GM21786 (cell line): ENCODE data around the gene PMS1.
"Not testable (repeated sequence)": the region's sequence is repeated elsewhere in the genome, so short reads cannot be mapped to it uniquely, and the experiment has no call there.

ENCODE experiments used
- ATAC-seq: cut with Tn5 transposase; IDR thresholded peaks from one replicate; pipeline ENCODE4 v1.9.1; 2021; ENCODE audit not compliant: unreplicated experiment

Gene PMS1

GRCh38 chr2:189783927-189784867 lies at the start of gene PMS1, which contains the start of gene ORMDL1:
Gene PMS1 (plus strand): TSS chr2:189784450. CDS start chr2:189791810, 7,360 bp downstream.
Gene ORMDL1 (minus strand): TSS chr2:189784339. CDS start chr2:189782595, 1,744 bp downstream.
- ATAC-seq: peak; percentile 91

DNA sequence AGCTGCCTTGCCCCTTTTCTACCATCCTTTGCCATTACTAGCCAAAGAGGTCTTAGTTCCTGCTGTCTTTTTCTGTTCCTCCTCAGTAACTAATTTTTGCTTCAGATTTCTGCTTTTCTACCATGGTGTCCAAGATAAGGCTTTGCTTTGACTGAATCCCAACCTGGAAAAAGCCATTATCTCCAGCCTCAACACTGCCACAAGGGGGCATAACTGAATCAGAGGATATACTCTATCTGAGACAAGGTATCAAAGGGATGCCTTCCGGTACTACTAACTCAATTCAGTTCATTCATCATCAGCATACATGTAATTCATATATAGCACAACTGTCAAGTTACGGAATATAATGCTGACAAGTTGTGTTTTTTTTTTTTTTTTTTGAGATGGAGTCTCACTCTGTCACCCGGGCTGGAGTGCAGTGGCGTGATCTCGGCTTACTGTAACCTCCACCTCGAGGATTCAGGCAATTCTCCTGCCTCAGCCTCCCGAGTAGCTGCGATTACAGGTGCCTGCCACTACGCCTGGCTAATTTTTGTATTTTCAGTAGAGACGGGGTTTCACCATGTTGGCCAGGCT lies 33.1 kb upstream of the PMS1 start:
- ATAC-seq: no peak

DNA sequence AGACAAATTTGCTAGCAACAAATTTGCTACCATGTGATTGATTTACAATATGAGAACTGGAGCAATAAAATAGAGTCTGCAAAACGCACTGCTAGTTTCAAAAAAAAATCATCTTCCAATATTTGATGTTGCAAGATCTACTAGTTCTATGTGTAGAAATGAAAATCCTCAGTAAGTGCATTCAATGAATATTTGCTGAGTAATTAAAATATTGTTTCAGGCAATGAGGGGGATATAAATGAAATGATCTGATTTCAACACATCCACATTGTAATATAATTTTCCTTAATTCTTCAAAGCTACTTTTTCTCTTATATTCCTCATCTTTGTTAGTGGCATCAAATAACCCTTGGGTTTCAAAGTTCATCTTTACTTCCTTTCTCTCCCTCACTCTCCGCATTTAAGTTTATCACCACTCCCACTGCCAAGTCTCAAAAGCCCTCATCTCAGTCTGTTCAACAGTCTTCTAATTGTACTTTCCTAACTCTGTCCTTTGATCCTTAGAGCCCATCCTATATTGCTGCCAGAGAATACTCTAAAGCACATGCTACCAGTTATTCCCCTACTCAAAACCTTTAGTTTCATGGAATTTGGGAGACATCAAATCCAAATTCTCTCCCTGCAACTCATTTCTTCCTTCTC lies 27.8 kb upstream of the PMS1 start:
- no peak for ATAC-seq

- ATAC-seq: not testable (repeated sequence)
These were observed 24.1 kb upstream of the PMS1 start for GRCh38 chr2:189760154-189760553.

GRCh38 chr2:189762229-189762550 lies 22.1 kb upstream of the PMS1 start:
- ATAC-seq: no peak

GRCh38 chr2:189762551-189763298 lies 21.5 kb upstream of the PMS1 start, which contains the start of gene OSGEPL1:
Gene OSGEPL1 (minus strand): TSS chr2:189762792. CDS start chr2:189761640, 1,152 bp downstream.
- ATAC-seq: peak; percentile 97

GRCh38 chr2:189763908-189764661 lies 20.2 kb upstream of the PMS1 start:
- ATAC-seq: no peak

DNA sequence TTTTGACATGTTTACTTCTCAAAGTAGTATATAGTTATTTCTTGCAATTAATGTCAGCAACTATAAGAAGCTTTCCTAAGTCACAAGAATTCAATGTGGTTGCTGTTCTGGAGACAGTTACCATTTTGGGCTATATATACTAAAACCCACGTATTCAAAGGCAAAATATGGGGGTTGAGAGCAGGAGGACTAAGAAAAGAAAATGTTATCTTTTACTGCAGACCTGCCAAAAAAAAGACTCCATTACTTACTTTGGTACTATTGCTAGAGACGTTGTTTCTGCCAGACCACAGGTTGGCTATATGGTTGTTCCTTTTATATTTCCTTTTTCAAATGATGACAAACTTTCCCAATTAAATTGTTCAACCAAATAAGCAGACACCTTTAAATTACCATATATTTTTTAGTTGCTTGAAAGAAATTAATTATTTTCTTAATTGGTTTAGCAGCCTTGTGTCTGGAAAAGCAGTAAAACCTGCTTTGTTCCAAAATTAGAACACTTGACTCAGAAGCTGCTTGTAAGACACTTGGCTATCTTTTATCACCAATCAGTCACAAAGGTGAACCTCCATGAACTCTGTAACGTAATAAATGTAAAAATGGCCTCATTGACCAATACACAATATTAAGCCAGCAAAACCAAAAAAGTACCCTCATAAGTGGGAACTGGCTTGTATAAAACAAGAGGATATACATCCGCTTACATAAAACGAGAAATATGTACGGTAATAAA lies 13.5 kb upstream of the PMS1 start:
- no peak for ATAC-seq

DNA sequence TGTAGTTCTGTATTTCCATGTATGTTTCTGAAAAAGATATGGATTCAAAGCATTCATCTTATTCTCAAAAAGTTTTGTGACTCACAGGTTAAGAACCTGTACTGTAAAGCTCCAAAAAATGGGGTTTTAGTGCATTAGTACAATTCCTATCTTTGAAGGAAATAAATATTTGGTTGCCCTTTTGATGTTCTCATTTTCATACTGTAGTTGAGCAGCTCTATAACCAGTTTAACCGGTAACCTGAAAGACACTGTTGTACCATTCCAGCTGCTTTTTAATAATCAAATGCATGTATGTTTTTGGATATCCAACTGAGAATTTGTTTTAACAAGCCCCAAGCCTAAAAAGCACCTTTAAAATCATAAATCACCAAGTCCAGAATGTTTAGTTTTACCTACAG lies 12.0 kb upstream of the PMS1 start:
- ATAC-seq: no peak

- no peak for ATAC-seq
These were observed 2.0 kb upstream of the PMS1 start for GRCh38 chr2:189782221-189782671.

DNA sequence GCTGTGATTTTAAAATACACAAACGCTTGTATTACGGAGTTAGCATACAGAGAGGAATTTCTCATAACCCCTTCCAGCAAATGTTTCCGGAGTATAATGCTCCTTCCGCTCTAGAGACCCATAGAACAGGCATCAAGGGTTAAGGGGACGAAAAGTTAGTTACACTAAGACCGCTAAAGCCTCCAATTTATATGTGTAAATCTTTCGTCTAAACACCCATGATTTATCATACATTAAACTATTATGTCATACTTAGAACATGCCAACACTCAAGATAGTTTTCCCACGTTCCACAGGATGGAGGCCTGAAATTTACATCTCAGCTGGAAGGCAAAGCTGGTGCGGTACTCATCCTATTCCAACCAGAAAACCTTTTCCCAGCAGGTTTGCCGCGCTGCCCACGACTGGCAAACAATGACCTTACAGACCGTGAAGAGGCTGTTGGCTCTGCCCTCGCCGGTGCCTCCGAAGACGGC lies 761 bp upstream of the PMS1 start:
- peak; percentile 18 for ATAC-seq

GRCh38 chr2:189791338-189792042 lies 7.2 kb downstream of the PMS1 start:
- ATAC-seq: peak; percentile 65

DNA sequence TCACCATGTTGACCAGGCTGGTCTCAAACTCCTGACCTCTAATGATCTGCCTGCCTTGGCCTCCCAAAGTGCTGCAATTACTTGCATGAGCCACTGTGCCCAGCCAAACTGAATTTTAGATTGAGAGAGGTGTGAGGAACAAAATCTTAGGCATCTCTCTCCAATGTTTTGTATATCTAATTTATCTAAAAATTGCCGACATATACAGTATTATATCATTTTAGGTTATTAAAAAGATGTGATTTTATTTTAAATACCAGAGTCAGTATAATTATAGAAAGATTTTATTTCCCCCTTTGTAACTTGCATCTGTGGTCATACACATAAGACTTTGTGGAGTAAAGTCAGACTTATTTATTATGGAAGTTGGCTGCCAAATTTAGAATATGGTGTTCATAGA lies 10.1 kb downstream of the PMS1 start:
- ATAC-seq: no peak

- ATAC-seq: no peak
These were observed 13.7 kb downstream of the PMS1 start for GRCh38 chr2:189797902-189798301.

DNA sequence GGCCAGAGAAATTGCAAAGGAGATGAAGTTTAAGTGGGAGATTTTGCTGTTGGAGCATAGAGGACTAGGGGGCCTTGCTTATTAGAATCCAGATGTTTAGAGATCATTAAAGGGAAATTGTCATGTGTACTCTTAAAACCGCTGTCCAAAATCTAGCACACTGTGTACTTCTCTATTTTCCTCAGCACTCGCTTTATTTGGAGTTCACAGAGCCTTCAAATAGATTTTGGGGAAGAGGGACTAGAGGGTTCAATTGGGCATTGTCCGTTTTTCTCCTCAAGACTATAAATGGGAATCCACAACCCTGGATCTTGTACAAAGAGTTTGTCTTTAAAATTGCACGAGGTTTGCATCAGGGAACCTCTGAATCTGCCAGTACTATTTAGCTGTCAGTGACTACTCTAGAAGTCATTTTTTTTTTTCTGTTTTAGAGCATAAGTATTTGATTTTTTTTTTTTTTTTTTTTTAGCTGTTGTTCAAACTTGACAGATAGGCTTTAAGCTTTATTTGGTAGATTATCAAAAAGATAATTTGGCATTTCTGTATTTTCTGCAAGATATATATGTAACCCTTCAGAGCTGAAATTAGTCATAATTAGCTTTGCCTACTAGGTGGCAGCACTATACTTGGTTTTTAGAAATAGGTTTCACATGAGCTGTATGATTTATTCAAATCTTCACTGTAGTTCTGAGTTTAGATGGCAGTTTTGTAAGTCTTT lies 14.2 kb downstream of the PMS1 start:
- ATAC-seq: peak; percentile 84

DNA sequence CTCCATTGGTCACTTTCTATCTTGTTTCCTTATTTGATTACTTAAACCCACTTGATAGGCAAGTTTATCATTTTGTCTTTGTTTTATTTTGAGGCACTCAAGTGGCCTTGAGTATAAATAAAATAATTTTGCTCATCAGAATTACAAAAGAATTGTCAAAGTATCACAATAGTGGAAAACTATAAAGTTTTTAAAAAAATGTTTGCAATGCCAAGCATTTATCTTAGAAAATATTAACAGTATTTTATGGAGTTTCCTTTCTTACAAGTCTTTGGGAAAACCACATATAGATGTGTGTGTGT lies 14.7 kb downstream of the PMS1 start:
- ATAC-seq: no peak

- ATAC-seq: no peak
These were observed 15.3 kb downstream of the PMS1 start for GRCh38 chr2:189799531-189799930.

DNA sequence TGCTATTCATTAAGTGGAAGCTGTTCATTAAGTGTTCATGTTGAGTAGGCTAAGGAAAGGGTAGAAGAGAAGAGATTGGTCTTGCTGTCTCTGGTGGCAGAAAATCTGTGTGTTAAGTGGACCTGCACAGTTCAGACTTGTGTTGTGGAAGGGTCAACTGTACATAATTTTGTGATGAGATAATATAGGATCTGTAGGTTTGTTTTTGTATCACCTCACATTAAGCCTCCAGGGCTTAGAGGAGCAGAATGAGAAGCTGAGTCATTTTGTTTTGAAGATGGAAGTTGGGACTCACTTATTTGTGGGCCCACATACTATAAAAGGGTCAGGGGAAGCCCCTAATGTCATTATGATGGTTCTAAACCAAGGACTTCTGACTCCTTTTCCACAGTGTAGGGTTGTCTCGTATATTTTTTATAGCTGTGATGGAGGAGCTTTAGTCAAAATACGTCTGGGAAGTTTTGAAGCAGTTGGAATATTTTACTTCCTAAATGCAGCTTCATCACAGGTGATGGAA lies 18.2 kb downstream of the PMS1 start:
- no peak for ATAC-seq
